ENCODE data around the gene CDH4. TPM values are rescaled to one million over a fixed set of nuclear protein-coding genes. Genes with fewer than 3 reads are reported as not detected.

Gene CDH4
- total and polyA plus RNA-seq, 2 of the 13 experiments (the other 11 are each of a cell fraction or from before 2014, with no cell fraction given), result not detected

DNA sequence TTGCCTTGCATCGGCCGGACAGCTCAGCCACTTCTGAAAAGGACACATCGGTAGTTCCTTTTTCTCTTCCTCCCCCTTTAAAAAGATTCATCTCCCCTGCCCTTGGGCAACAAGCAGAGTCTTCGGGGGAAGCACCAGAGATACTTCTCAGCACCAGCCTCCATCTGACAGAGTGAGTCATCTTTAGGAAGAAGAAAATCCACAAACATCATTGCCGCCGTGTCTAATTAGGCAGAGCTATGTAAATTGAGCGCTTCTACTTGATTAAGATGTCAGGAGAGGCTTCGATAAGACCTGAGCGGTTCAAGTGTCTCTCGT is 627.2 kb downstream of the CDH4 start:
- Histone ChIP-seq H2AFZ (ENCODE audit: low read length) (no peak overlapping the region), H3K4me1 (ENCODE audit: insufficient read depth, low read length) (no peaks in the 10 kb centered on the region), H4K20me1 (ENCODE audit: insufficient read depth, low read length) (no peaks in the 10 kb centered on the region; the same call in 1 of the 2 replicates), H3K9ac (ENCODE audit: insufficient read depth, low read depth, low read length) (no peak overlapping the region), H3K4me2 (ENCODE audit: low read depth, low read length) (no peak overlapping the region), H3K79me2 (ENCODE audit: insufficient read depth, low read length) (no peaks in the 10 kb centered on the region), H3K36me3 (replicated peaks in 1 of 2; ENCODE audit: control insufficient read depth in 1 of 2, insufficient read depth in 2 of 2, low read length in 2 of 2) (no peaks in the 10 kb centered on the region), H3K4me3 (replicated peaks in 1 of 3; ENCODE audit: insufficient read depth in 1 of 3, low read depth in 2 of 3, low read length in 3 of 3) (no peak overlapping the region), H3K27me3 (ENCODE audit: control insufficient read depth in 1 of 2, insufficient read depth in 2 of 2, low read length in 2 of 2) (peaks cover 53 to 98% of the 10 kb centered on the region in 2 experiments), H3K9me3 (ENCODE audit: low read length) (no peaks in the 10 kb centered on the region), H3K27ac (ENCODE audit: extremely low read length, insufficient read depth, low read length) (no peak overlapping the region)
- ChIA-PET CTCF (ENCODE audit: low intra/inter-chr PET ratio, low total read pairs) (no interaction called here), POLR2A (no interaction called here)
- BruUV-seq (replicated peaks), result no TSS peak
- no peak for FAIRE-seq
- no peak for ATAC-seq
- WGBS (ENCODE audit: low lambda C conversion rate), result 39% methylated on average over 10 of the region's 10 CpGs
- in situ Hi-C loops (cut with HindIII; ENCODE audit: extremely low pct_ligation_motif_present, low pct_unique_long_range_greater_than_20kb), result loop anchor here (25.0 kb wide), 1 partner anchor 1817 kb away; no protein-coding TSS in a partner anchor
- TF ChIP-seq NR3C1 (CRISPR knock-in tag; IDR thresholded peaks at IDR 0.05), result no peak
- TF ChIP-seq HNRNPK (IDR thresholded peaks at IDR 0.05; ENCODE audit: low read depth, low read length, poor library complexity, severe bottlenecking), result no peak
- no peak for TF ChIP-seq SMAD1 (CRISPR knock-in tag; IDR thresholded peaks at IDR 0.05; ENCODE audit: borderline replicate concordance, low read depth)
- TF ChIP-seq, protein P1, sequence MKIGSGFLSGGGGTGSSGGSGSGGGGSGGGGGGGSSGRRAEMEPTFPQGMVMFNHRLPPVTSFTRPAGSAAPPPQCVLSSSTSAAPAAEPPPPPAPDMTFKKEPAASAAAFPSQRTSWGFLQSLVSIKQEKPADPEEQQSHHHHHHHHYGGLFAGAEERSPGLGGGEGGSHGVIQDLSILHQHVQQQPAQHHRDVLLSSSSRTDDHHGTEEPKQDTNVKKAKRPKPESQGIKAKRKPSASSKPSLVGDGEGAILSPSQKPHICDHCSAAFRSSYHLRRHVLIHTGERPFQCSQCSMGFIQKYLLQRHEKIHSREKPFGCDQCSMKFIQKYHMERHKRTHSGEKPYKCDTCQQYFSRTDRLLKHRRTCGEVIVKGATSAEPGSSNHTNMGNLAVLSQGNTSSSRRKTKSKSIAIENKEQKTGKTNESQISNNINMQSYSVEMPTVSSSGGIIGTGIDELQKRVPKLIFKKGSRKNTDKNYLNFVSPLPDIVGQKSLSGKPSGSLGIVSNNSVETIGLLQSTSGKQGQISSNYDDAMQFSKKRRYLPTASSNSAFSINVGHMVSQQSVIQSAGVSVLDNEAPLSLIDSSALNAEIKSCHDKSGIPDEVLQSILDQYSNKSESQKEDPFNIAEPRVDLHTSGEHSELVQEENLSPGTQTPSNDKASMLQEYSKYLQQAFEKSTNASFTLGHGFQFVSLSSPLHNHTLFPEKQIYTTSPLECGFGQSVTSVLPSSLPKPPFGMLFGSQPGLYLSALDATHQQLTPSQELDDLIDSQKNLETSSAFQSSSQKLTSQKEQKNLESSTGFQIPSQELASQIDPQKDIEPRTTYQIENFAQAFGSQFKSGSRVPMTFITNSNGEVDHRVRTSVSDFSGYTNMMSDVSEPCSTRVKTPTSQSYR (CRISPR knock-in tag; IDR thresholded peaks at IDR 0.05; ENCODE audit: borderline replicate concordance), result no peak
- TF ChIP-seq FLYWCH1 (CRISPR knock-in tag; IDR thresholded peaks at IDR 0.05), result no peak
- no peak for TF ChIP-seq U2AF1 (optimal IDR thresholded peaks at IDR 0.05; ENCODE audit: low read depth, low read length)
- no peak for TF ChIP-seq CENPT (CRISPR knock-in tag; IDR thresholded peaks at IDR 0.05; ENCODE audit: low read depth)
- no peak for TF ChIP-seq ZNF512 (CRISPR knock-in tag; IDR thresholded peaks at IDR 0.05)
- no peak for TF ChIP-seq SOX6 (IDR thresholded peaks at IDR 0.05)
- TF ChIP-seq SOX6 (CRISPR knock-in tag; IDR thresholded peaks at IDR 0.05), result no peak
- no peak for TF ChIP-seq SRY (CRISPR knock-in tag; IDR thresholded peaks at IDR 0.05)
- TF ChIP-seq ZNF839 (CRISPR knock-in tag; IDR thresholded peaks at IDR 0.05; ENCODE audit: borderline replicate concordance), result no peak
- no peak for TF ChIP-seq ZFX (CRISPR knock-in tag; IDR thresholded peaks at IDR 0.05; ENCODE audit: low read depth)
- no peak for TF ChIP-seq CBFB (CRISPR knock-in tag; IDR thresholded peaks at IDR 0.05)
- TF ChIP-seq ATF2 (CRISPR knock-in tag; IDR thresholded peaks at IDR 0.05), result no peak
- TF ChIP-seq MIER3 (CRISPR knock-in tag; IDR thresholded peaks at IDR 0.05; ENCODE audit: borderline replicate concordance), result no peak
- TF ChIP-seq ATF1 (CRISPR knock-in tag; IDR thresholded peaks at IDR 0.05), result no peak
- no peak for TF ChIP-seq ZNF850 (CRISPR knock-in tag; conservative IDR thresholded peaks at IDR 0.05)
- TF ChIP-seq MXI1 (IDR thresholded peaks at IDR 0.05; ENCODE audit: borderline replicate concordance, low read depth, low read length), result no peak
- no peak for TF ChIP-seq MAFK (conservative IDR thresholded peaks at IDR 0.05 in 1 of 2, IDR thresholded peaks at IDR 0.05 in 1 of 2; ENCODE audit: low read length in 2 of 2)
- TF ChIP-seq ZNF12 (CRISPR knock-in tag; IDR thresholded peaks at IDR 0.05), result no peak
- no peak for DNase-seq (ENCODE audit: low spot score)
- intact Hi-C loops (cut with micrococcal nuclease; ENCODE audit: unreplicated experiment), result no loop called here

Measured in HepG2 (cell line).